Smooth muscle cell (in vitro differentiated cells): ENCODE data around the gene ADH1B. TPM values are rescaled to one million over a fixed set of nuclear protein-coding genes. Genes with fewer than 3 reads are reported as not detected.

Source experiments
- DNase-seq: peaks from one replicate; lab custom pipeline; 2025; ENCODE audit not compliant: unreplicated experiment; lab: John Stamatoyannopoulos, UW
- H2AFZ ChIP-seq: fragments of 200-600 bp; sonication (generic); 2 replicates; pipeline ENCODE4 v1.6.0; 2016; ENCODE audit warnings: antibody characterized with exemption, low read depth, mild to moderate bottlenecking
- H3F3A ChIP-seq: fragments of 200-600 bp; sonication (generic); 2 replicates; pipeline ENCODE4 v1.6.0; 2017; ENCODE audit warnings: antibody characterized with exemption, low read depth
- H3K27ac ChIP-seq: fragments of 200-600 bp; sonication (generic); 2 replicates; pipeline ENCODE4 v1.5.1; 2016; ENCODE audit warnings: low read depth, mild to moderate bottlenecking
- H3K27me3 ChIP-seq: fragments of 200-600 bp; sonication (generic); 2 replicates; pipeline ENCODE4 v1.6.1; 2016; ENCODE audit warnings: low read depth, mild to moderate bottlenecking
- H3K36me3 ChIP-seq: fragments of 200-600 bp; sonication (generic); 2 replicates; pipeline ENCODE4 v1.5.1; 2016; ENCODE audit warnings: low read depth
- H3K4me1 ChIP-seq: fragments of 200-600 bp; sonication (generic); 2 replicates; pipeline ENCODE4 v1.5.1; 2016; ENCODE audit warnings: low read depth
- H3K4me2 ChIP-seq: fragments of 200-600 bp; sonication (generic); 2 replicates; pipeline ENCODE4 v1.6.0; 2016; ENCODE audit warnings: mild to moderate bottlenecking
- H3K4me3 ChIP-seq: fragments of 200-600 bp; sonication (generic); 2 replicates; pipeline ENCODE4 v1.5.1; 2016; ENCODE audit warnings: mild to moderate bottlenecking
- H3K79me2 ChIP-seq: fragments of 200-600 bp; sonication (generic); 2 replicates; pipeline ENCODE4 v1.6.0; 2016; ENCODE audit warnings: low read depth, mild to moderate bottlenecking
- H3K9ac ChIP-seq: fragments of 200-600 bp; sonication (generic); 2 replicates; pipeline ENCODE4 v1.6.0; 2016; ENCODE audit warnings: low read depth
- H3K9me3 ChIP-seq: fragments of 200-600 bp; sonication (generic); replicated peaks from 2 replicates; pipeline ENCODE4 v1.5.1; 2016; ENCODE audit warnings: low read depth
- H4K20me1 ChIP-seq: fragments of 200-600 bp; sonication (generic); 2 replicates; pipeline ENCODE4 v1.6.0; 2016; ENCODE audit warnings: low read depth
- WGBS: methylation state at CpG from one replicate; pipeline ENCODE4 v1.1.7; 2016; ENCODE audit warnings: low lambda C conversion rate; 5-methylcytosine and 5-hydroxymethylcytosine counted together
- polyA plus RNA-seq: library from polyadenylated mRNA; unstranded; fragments of >200 nt; fragmentation: Nextera tagmentation; extraction: Ambion mirVana; gene quantifications from 2 replicates; pipeline ENCODE4 v1.2.1, GENCODE V29; 2016
- total RNA-seq: library from RNA; depleted of rRNA; stranded (reverse); fragments of >200 nt; gene quantifications from 2 replicates; pipeline ENCODE4 v1.2.3, GENCODE V29; 2014
- TF ChIP-seq, protein P1 (sequence below): fragments of 200-600 bp; sonication (generic); IDR thresholded peaks from 2 replicates; pipeline ENCODE4 v1.5.1; 2017; ENCODE audit warnings: borderline replicate concordance, mild to moderate bottlenecking, antibody characterized with exemption; ENCODE audit not compliant: insufficient read depth, poor library complexity, severe bottlenecking

The ADH1B gene
- total and polyA plus RNA-seq, 2 experiments from 2014 or later = not detected

DNA sequence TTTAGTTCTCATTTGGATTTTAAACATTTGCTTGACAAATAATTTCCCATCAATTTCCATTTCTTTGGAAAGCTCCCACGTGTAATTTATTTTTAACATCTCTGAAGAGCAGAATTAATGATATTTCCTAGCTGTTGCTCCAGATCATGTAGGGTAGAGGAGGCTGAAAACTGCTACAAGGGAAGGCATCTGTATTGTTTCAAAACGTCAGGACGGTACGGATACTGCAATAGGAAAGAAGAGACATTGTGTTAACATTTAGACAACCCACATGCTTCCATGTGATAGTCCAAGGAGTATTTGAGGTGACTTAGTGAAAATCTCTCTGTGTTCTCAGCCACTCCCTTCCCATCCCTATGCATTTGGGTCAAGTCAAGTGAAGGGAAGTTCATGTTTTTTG, 15.4 kb upstream of the ADH1B start:
- DNase-seq = no peak
- TF ChIP-seq, protein P1, sequence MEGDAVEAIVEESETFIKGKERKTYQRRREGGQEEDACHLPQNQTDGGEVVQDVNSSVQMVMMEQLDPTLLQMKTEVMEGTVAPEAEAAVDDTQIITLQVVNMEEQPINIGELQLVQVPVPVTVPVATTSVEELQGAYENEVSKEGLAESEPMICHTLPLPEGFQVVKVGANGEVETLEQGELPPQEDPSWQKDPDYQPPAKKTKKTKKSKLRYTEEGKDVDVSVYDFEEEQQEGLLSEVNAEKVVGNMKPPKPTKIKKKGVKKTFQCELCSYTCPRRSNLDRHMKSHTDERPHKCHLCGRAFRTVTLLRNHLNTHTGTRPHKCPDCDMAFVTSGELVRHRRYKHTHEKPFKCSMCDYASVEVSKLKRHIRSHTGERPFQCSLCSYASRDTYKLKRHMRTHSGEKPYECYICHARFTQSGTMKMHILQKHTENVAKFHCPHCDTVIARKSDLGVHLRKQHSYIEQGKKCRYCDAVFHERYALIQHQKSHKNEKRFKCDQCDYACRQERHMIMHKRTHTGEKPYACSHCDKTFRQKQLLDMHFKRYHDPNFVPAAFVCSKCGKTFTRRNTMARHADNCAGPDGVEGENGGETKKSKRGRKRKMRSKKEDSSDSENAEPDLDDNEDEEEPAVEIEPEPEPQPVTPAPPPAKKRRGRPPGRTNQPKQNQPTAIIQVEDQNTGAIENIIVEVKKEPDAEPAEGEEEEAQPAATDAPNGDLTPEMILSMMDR = no peak
- no peaks in the 10 kb centered on the region for H3K36me3 ChIP-seq
- H3K4me2 ChIP-seq = no peak overlapping the region
- no peaks in the 10 kb centered on the region for H3K4me1 ChIP-seq
- 79% methylated on average over 4 of the region's 4 CpGs for WGBS
- no peaks in the 10 kb centered on the region for H3K9me3 ChIP-seq
- H2AFZ ChIP-seq = no peak overlapping the region
- H3K27me3 ChIP-seq = no peaks in the 10 kb centered on the region
- no peak overlapping the region for H3K9ac ChIP-seq
- H3K4me3 ChIP-seq = no peak overlapping the region
- H3K27ac ChIP-seq = no peak overlapping the region
- H4K20me1 ChIP-seq = no peaks in the 10 kb centered on the region
- no peaks in the 10 kb centered on the region for H3F3A ChIP-seq
- H3K79me2 ChIP-seq = no peaks in the 10 kb centered on the region

DNA sequence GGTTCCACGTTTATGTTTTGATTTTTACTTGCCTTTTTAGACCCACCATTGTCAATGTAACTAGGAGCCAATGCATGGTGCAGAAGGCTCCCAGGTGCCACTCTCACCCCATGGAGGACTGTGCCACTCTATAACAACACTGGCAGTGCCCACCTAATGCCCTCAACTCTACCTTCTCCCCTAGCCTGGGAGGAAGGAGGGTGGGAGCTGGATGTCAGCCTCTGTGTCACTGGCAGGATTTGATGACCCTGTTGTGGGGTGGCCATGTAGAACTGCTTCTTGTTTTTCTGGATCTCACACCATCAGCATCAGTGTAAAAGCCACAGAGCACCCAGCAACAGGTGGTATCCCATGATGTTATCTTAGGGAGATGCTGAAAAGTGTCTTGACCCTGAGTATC, 13.7 kb upstream of the ADH1B start:
- H3K36me3 ChIP-seq = no peaks in the 10 kb centered on the region
- no peaks in the 10 kb centered on the region for H3K79me2 ChIP-seq
- no peak overlapping the region for H3K9ac ChIP-seq
- no peak overlapping the region for H3K27ac ChIP-seq
- H4K20me1 ChIP-seq = no peaks in the 10 kb centered on the region
- H3K4me1 ChIP-seq = no peaks in the 10 kb centered on the region
- H3K27me3 ChIP-seq = no peaks in the 10 kb centered on the region
- WGBS = 71% methylated on average over 1 of the region's 1 CpG
- no peaks in the 10 kb centered on the region for H3K9me3 ChIP-seq
- H3K4me3 ChIP-seq = no peak overlapping the region
- H3K4me2 ChIP-seq = no peak overlapping the region
- DNase-seq = no peak
- no peak overlapping the region for H2AFZ ChIP-seq
- no peaks in the 10 kb centered on the region for H3F3A ChIP-seq
- TF ChIP-seq, protein P1 = no peak

DNA sequence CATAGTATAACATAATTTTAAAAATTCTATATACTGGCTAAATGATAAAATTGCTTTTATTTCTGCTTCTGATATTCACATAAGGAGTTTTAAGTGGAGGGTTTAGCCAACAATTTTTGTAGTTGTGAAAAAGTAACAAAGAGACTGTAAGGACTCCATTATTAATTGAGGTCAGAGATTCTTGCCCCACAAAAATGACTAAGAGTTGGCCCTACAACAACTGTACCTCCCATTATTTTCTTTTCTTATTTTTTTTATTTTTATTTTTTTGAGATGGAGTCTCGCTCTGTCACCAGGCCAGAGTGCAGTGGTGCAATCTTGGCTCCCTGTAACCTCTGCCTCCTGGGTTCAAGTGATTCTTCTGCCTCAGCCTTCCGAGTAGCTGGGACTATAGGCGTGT, 9.4 kb upstream of the ADH1B start:
- H3K79me2 ChIP-seq = no peaks in the 10 kb centered on the region
- no peaks in the 10 kb centered on the region for H3F3A ChIP-seq
- no peak overlapping the region for H2AFZ ChIP-seq
- no peak overlapping the region for H3K4me2 ChIP-seq
- TF ChIP-seq, protein P1 = no peak
- no peaks in the 10 kb centered on the region for H4K20me1 ChIP-seq
- H3K27ac ChIP-seq = no peak overlapping the region
- H3K36me3 ChIP-seq = no peaks in the 10 kb centered on the region
- no peaks in the 10 kb centered on the region for H3K9me3 ChIP-seq
- 93% methylated on average over 3 of the region's 3 CpGs for WGBS
- H3K4me3 ChIP-seq = no peak overlapping the region
- no peaks in the 10 kb centered on the region for H3K4me1 ChIP-seq
- H3K9ac ChIP-seq = no peak overlapping the region
- no peak for DNase-seq
- no peaks in the 10 kb centered on the region for H3K27me3 ChIP-seq

DNA sequence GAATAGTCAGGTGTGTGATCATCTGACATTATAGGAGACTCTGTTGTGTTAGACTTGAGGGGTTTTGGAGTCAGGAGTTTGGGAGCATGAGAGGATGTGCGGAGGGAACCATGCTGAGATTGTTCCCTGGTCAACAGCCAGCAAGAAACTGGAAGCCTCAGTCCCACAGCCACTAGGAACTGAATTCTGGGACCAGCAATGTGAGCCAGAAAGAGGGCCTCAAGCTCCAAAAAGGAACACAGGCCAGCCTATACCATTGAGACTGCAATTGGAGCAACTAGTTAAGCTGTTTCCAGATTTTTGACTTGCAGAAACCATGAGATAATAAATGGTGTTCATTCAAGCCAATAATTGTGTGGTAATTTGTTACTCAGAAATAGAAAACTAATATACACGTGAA, 8.7 kb upstream of the ADH1B start:
- TF ChIP-seq, protein P1 = no peak
- Histone ChIP-seq H3K9me3 (no peaks in the 10 kb centered on the region), H2AFZ (no peak overlapping the region), H3K4me1 (no peaks in the 10 kb centered on the region), H3F3A (no peaks in the 10 kb centered on the region), H3K27me3 (no peaks in the 10 kb centered on the region), H4K20me1 (no peaks in the 10 kb centered on the region), H3K4me3 (no peak overlapping the region), H3K9ac (no peak overlapping the region), H3K36me3 (no peaks in the 10 kb centered on the region), H3K79me2 (no peaks in the 10 kb centered on the region), H3K27ac (no peak overlapping the region), H3K4me2 (no peak overlapping the region)
- WGBS = 87% methylated on average over 2 of the region's 2 CpGs
- DNase-seq = no peak
